ENCODE data around the gene FGF7.

DNA sequence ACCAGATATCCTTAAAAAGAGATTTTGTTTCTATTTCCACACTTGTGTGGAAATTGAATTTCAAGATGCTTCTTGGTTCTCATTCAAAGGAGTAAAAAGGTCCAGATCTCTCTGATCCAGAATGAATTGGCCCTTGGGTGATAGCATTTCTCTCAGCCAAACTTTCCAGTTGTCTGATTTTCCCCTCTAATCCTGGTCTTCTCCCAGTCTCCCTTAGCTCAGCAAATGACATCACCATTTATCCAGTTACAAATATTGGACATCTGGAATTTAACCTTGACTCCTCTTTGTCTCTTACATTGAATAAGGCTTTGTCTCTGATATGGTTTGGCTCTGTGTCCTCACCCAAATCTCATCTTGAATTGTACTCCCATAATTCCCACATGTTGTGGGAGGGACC, 10.2 kb upstream of the FGF7 start:
- no peak for TF ChIP-seq CTCF (IDR thresholded peaks at IDR 0.05)
- no peak for TF ChIP-seq EZH2 (IDR thresholded peaks at IDR 0.05; ENCODE audit: borderline replicate concordance, insufficient read depth, low read depth, low read length, poor library complexity, severe bottlenecking)
